ENCODE data around the gene PDCD7. TPM values are rescaled to one million over a fixed set of nuclear protein-coding genes. Genes with fewer than 3 reads are reported as not detected.
A peak's percentile ranks its signal among the peaks of the same experiment; 100 is the strongest.

The PDCD7 gene
- total and polyA plus RNA-seq, 2 of the 13 experiments (the other 11 are each of a cell fraction or from before 2014, with no cell fraction given), result 10.1 to 14.7 TPM

DNA sequence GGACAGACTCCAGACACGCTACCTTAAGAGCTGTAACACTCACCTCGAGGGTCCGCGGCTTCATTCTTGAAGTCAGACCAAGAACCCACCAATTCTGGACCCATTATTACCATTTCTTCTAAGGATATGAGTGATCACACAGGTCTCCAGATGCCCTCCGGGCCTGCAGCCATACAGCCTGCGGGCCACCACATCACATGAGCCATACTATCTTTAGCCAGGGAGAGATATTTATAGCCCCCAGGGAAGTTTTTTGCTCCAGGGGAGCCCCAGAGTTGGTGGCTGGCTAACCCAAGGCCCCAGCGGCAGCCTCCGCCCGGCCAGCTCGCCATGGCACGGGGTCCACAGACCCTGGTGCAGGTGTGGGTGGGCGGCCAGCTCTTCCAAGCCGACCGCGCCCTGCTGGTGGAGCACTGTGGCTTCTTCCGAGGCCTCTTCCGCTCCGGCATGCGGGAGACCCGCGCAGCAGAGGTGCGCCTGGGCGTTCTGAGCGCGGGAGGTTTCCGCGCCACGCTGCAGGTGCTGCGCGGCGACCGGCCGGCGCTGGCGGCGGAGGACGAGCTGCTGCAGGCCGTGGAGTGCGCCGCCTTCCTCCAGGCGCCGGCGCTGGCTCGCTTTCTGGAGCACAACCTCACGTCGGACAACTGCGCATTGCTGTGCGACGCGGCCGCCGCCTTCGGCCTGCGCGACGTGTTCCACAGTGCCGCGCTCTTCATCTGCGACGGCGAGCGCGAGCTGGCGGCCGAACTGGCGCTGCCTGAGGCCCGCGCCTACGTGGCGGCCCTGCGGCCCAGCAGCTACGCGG, 56.9 kb downstream of the PDCD7 start, which contains the start of gene KBTBD13:
KBTBD13 (plus strand) TSS at position 261 of the 805 bp plus-strand sequence; CDS start at position 331, 70 bp downstream.
- ChIA-PET CTCF (ENCODE audit: low intra/inter-chr PET ratio, low total read pairs) (no interaction called here), POLR2A (interaction anchor here (1.3 kb wide), 1 partner anchor 12 kb away, joined by 3 read pairs; no protein-coding TSS in a partner anchor)
- peaks cover 0 to 4% of the 10 kb centered on the region in 2 experiments; a peak in 1 of 5 replicates for H3K27me3 ChIP-seq (ENCODE audit: control insufficient read depth in 1 of 2, insufficient read depth in 2 of 2, low read length in 2 of 2)
- H3K27ac ChIP-seq (ENCODE audit: extremely low read length, insufficient read depth, low read length), result no peak within 1 kb of the TSS
- no peak for FAIRE-seq
- BruUV-seq (replicated peaks), result no TSS peak
- 94% methylated on average over 56 of the region's 73 CpGs for WGBS (ENCODE audit: low lambda C conversion rate)
- H2AFZ ChIP-seq (ENCODE audit: low read length), result no peak within 1 kb of the TSS
- intact Hi-C loops (cut with micrococcal nuclease; ENCODE audit: unreplicated experiment) (no loop called here), in situ Hi-C loops (cut with HindIII; ENCODE audit: extremely low pct_ligation_motif_present, low pct_unique_long_range_greater_than_20kb) (no loop called here)
- no peak within 1 kb of the TSS for H3K9ac ChIP-seq (ENCODE audit: insufficient read depth, low read depth, low read length)
- no peaks in the 10 kb centered on the region for H3K79me2 ChIP-seq (ENCODE audit: insufficient read depth, low read length)
- no peak for DNase-seq (ENCODE audit: low spot score)
- no peaks in the 10 kb centered on the region for H3K36me3 ChIP-seq (replicated peaks in 1 of 2; ENCODE audit: control insufficient read depth in 1 of 2, insufficient read depth in 2 of 2, low read length in 2 of 2)
- H4K20me1 ChIP-seq (ENCODE audit: insufficient read depth, low read length), result no peaks in the 10 kb centered on the region
- H3K4me2 ChIP-seq (ENCODE audit: low read depth, low read length), result no peak within 1 kb of the TSS
- ATAC-seq, result no peak
- H3K4me1 ChIP-seq (ENCODE audit: insufficient read depth, low read length), result peaks cover 28% of the 10 kb centered on the region
- H3K9me3 ChIP-seq (ENCODE audit: low read length), result no peaks in the 10 kb centered on the region
- TF ChIP-seq BCL6 (CRISPR knock-in tag; IDR thresholded peaks at IDR 0.05) (no peak), JDP2 (CRISPR knock-in tag; IDR thresholded peaks at IDR 0.05; ENCODE audit: borderline replicate concordance) (no peak)
- TF ChIP-seq, protein P1, sequence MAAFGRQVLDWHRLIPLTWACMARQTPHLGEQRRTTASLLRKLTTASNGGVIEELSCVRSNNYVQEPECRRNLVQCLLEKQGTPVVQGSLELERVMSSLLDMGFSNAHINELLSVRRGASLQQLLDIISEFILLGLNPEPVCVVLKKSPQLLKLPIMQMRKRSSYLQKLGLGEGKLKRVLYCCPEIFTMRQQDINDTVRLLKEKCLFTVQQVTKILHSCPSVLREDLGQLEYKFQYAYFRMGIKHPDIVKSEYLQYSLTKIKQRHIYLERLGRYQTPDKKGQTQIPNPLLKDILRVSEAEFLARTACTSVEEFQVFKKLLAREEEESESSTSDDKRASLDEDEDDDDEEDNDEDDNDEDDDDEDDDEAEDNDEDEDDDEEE (CRISPR knock-in tag; IDR thresholded peaks at IDR 0.05), result no peak
- TF ChIP-seq, protein P2, sequence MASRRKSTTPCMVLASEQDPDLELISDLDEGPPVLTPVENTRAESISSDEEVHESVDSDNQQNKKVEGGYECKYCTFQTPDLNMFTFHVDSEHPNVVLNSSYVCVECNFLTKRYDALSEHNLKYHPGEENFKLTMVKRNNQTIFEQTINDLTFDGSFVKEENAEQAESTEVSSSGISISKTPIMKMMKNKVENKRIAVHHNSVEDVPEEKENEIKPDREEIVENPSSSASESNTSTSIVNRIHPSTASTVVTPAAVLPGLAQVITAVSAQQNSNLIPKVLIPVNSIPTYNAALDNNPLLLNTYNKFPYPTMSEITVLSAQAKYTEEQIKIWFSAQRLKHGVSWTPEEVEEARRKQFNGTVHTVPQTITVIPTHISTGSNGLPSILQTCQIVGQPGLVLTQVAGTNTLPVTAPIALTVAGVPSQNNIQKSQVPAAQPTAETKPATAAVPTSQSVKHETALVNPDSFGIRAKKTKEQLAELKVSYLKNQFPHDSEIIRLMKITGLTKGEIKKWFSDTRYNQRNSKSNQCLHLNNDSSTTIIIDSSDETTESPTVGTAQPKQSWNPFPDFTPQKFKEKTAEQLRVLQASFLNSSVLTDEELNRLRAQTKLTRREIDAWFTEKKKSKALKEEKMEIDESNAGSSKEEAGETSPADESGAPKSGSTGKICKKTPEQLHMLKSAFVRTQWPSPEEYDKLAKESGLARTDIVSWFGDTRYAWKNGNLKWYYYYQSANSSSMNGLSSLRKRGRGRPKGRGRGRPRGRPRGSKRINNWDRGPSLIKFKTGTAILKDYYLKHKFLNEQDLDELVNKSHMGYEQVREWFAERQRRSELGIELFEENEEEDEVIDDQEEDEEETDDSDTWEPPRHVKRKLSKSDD (CRISPR knock-in tag; IDR thresholded peaks at IDR 0.05; ENCODE audit: low read depth), result peak; percentile 30; the same call in 1 of the 2 replicates
- no peak within 1 kb of the TSS for H3K4me3 ChIP-seq (replicated peaks in 1 of 3; ENCODE audit: insufficient read depth in 1 of 3, low read depth in 2 of 3, low read length in 3 of 3)

All from HepG2 (cell line).